Hepatocyte (in vitro differentiated cells): ENCODE measurements around the gene CACNA2D4. TPM values are rescaled to one million over a fixed set of nuclear protein-coding genes. Genes with fewer than 3 reads are reported as not detected.
A peak's percentile ranks its signal among the peaks of the same experiment; 100 is the strongest.

Source experiments
- DNase-seq: peaks from one replicate; pipeline ENCODE4 v3.0.0-alpha.2; 2016; ENCODE audit warnings: low spot score
- H2AFZ ChIP-seq: fragments of 200-600 bp; sonication (generic); 2 replicates; pipeline ENCODE4 v1.6.0; 2016; ENCODE audit warnings: antibody characterized with exemption, mild to moderate bottlenecking
- H3K27ac ChIP-seq: fragments of 200-600 bp; sonication (generic); 2 replicates; pipeline ENCODE4 v1.5.1; 2016; ENCODE audit warnings: mild to moderate bottlenecking
- H3K27me3 ChIP-seq: fragments of 200-600 bp; sonication (generic); 2 replicates; pipeline ENCODE4 v1.6.1; 2016
- H3K36me3 ChIP-seq: fragments of 200-600 bp; sonication (generic); replicated peaks from 2 replicates; pipeline ENCODE4 v1.5.1; 2016; ENCODE audit warnings: low read depth; ENCODE audit not compliant: insufficient read depth
- H3K4me1 ChIP-seq: fragments of 200-600 bp; sonication (generic); 2 replicates; pipeline ENCODE4 v1.5.1; 2016; ENCODE audit warnings: mild to moderate bottlenecking, moderate library complexity; ENCODE audit not compliant: insufficient read depth
- H3K4me2 ChIP-seq: fragments of 200-600 bp; sonication (generic); 2 replicates; pipeline ENCODE4 v1.6.0; 2016
- H3K4me3 ChIP-seq: fragments of 200-600 bp; sonication (generic); 2 replicates; pipeline ENCODE4 v1.5.1; 2016; ENCODE audit warnings: mild to moderate bottlenecking
- H3K79me2 ChIP-seq: fragments of 200-600 bp; sonication (generic); 2 replicates; pipeline ENCODE4 v1.6.0; 2017; ENCODE audit warnings: mild to moderate bottlenecking
- H3K9me2 ChIP-seq: fragments of 200-600 bp; sonication (generic); replicated peaks from 2 replicates; pipeline ENCODE4 v1.6.0; 2017; ENCODE audit warnings: mild to moderate bottlenecking; ENCODE audit not compliant: insufficient read depth
- H3K9me3 ChIP-seq: fragments of 200-600 bp; sonication (generic); 2 replicates; pipeline ENCODE4 v1.5.1; 2016; ENCODE audit warnings: low read depth, mild to moderate bottlenecking
- H4K20me1 ChIP-seq: fragments of 200-600 bp; sonication (generic); 2 replicates; pipeline ENCODE4 v1.6.0; 2016; ENCODE audit warnings: mild to moderate bottlenecking; ENCODE audit not compliant: insufficient read depth, poor library complexity, severe bottlenecking
- CTCF ChIP-seq: fragments of 200-600 bp; sonication (generic); IDR thresholded peaks from 2 replicates; pipeline ENCODE4 v1.5.1; 2016; ENCODE audit warnings: antibody characterized with exemption, mild to moderate bottlenecking; ENCODE audit not compliant: poor library complexity
- EZH2 ChIP-seq: fragments of 200-600 bp; sonication (generic); IDR thresholded peaks from 2 replicates; pipeline ENCODE4 v1.6.1; 2016; ENCODE audit warnings: antibody characterized with exemption, mild to moderate bottlenecking, borderline replicate concordance
- EZH2phosphoT487 ChIP-seq: fragments of 200-600 bp; sonication (generic); IDR thresholded peaks from one replicate; pipeline ENCODE4 v1.6.1; 2018; ENCODE audit warnings: antibody characterized with exemption, mild to moderate bottlenecking, low read depth, moderate library complexity; ENCODE audit not compliant: unreplicated experiment, severe bottlenecking
- WGBS: methylation state at CpG from one replicate; pipeline ENCODE4 v1.1.6; 2016; ENCODE audit warnings: low lambda C conversion rate; ENCODE audit errors: missing lambda C conversion rate; 5-methylcytosine and 5-hydroxymethylcytosine counted together
- polyA plus RNA-seq: library from polyadenylated mRNA; unstranded; fragments of >200 nt; fragmentation: Nextera tagmentation; extraction: Ambion mirVana; gene quantifications from 2 replicates; pipeline ENCODE4 v1.2.1, GENCODE V29; 2016
- total RNA-seq: library from RNA; depleted of rRNA; stranded (reverse); fragments of >200 nt; gene quantifications from 2 replicates; pipeline ENCODE4 v1.2.3, GENCODE V29; 2014

Gene CACNA2D4
- total and polyA plus RNA-seq, 2 experiments from 2014 or later, result 1.3 to 2.1 TPM

- peaks cover 15% of the 10 kb centered on the region for H3K4me1 ChIP-seq
- no peak overlapping the region for H3K27ac ChIP-seq
- H3K4me3 ChIP-seq, result no peak overlapping the region
- no peaks in the 10 kb centered on the region for H3K79me2 ChIP-seq
- no peak for TF ChIP-seq EZH2phosphoT487
- TF ChIP-seq EZH2, result no peak
- no peak for TF ChIP-seq CTCF
- H2AFZ ChIP-seq, result no peak overlapping the region
- H3K9me3 ChIP-seq, result no peaks in the 10 kb centered on the region
- no peak for DNase-seq
- H3K4me2 ChIP-seq, result no peak overlapping the region
- no peaks in the 10 kb centered on the region for H3K27me3 ChIP-seq
- 88% methylated on average over 17 of the region's 17 CpGs for WGBS
- H3K9me2 ChIP-seq, result no peaks in the 10 kb centered on the region
- no peaks in the 10 kb centered on the region for H3K36me3 ChIP-seq
- no peaks in the 10 kb centered on the region for H4K20me1 ChIP-seq
Measured at GRCh38 chr12:1914114-1914911, 4.1 kb downstream of the CACNA2D4 start.

GRCh38 chr12:1913377-1914113 is 4.9 kb downstream of the CACNA2D4 start:
- no peaks in the 10 kb centered on the region for H3K36me3 ChIP-seq
- no peaks in the 10 kb centered on the region for H3K79me2 ChIP-seq
- no peaks in the 10 kb centered on the region for H4K20me1 ChIP-seq
- no peaks in the 10 kb centered on the region for H3K9me2 ChIP-seq
- H3K27ac ChIP-seq, result no peak overlapping the region
- H3K9me3 ChIP-seq, result no peaks in the 10 kb centered on the region
- peak; percentile 3 for DNase-seq
- H3K4me3 ChIP-seq, result no peak overlapping the region
- no peak for TF ChIP-seq CTCF
- no peak for TF ChIP-seq EZH2
- no peak for TF ChIP-seq EZH2phosphoT487
- H3K4me2 ChIP-seq, result no peak overlapping the region
- no peaks in the 10 kb centered on the region for H3K27me3 ChIP-seq
- no peak overlapping the region for H2AFZ ChIP-seq
- WGBS, result 83% methylated on average over 12 of the region's 12 CpGs
- H3K4me1 ChIP-seq, result peaks cover 9% of the 10 kb centered on the region

- Histone ChIP-seq H3K9me2 (no peaks in the 10 kb centered on the region), H3K4me2 (no peak overlapping the region), H3K4me1 (peaks cover 1% of the 10 kb centered on the region), H3K9me3 (no peaks in the 10 kb centered on the region), H3K79me2 (no peaks in the 10 kb centered on the region), H4K20me1 (no peaks in the 10 kb centered on the region), H3K4me3 (no peak overlapping the region), H2AFZ (no peak overlapping the region), H3K36me3 (no peaks in the 10 kb centered on the region), H3K27ac (no peak overlapping the region), H3K27me3 (no peaks in the 10 kb centered on the region)
- 82% methylated on average over 18 of the region's 18 CpGs for WGBS
- peak; percentile 8 for DNase-seq
- no peak for TF ChIP-seq EZH2
- no peak for TF ChIP-seq CTCF
Measured at GRCh38 chr12:1912580-1913376, 5.7 kb downstream of the CACNA2D4 start.
